MM.1S (cell line): ENCODE data around the gene C10orf143.

Experiments
- DNase-seq: peaks from one replicate; pipeline ENCODE4 v3.0.0-alpha.2; 2015
- H2AFZ ChIP-seq: fragments of 300-600 bp; sonication (generic); 2 replicates; pipeline ENCODE4 v1.6.0; 2016; ENCODE audit warnings: antibody characterized with exemption, low read length
- H3F3A ChIP-seq: fragments of 300-600 bp; sonication (generic); 2 replicates; pipeline ENCODE4 v1.6.1; 2016; ENCODE audit warnings: mild to moderate bottlenecking, antibody characterized with exemption, low read length, moderate library complexity, mixed read lengths; ENCODE audit not compliant: insufficient read depth
- H3K27ac ChIP-seq: fragments of 300-600 bp; sonication (generic); 2 replicates; pipeline ENCODE4 v1.5.1; 2016; ENCODE audit warnings: mild to moderate bottlenecking, low read length
- H3K27me3 ChIP-seq: fragments of 300-600 bp; sonication (generic); replicated peaks from 2 replicates; pipeline ENCODE4 v1.6.0; 2016; ENCODE audit warnings: low read length; ENCODE audit not compliant: insufficient read depth
- H3K36me3 ChIP-seq: fragments of 300-600 bp; sonication (generic); replicated peaks from 2 replicates; pipeline ENCODE4 v1.6.1; 2016; ENCODE audit warnings: mild to moderate bottlenecking, low read length, mixed read lengths; ENCODE audit not compliant: insufficient read depth
- H3K4me1 ChIP-seq: fragments of 300-600 bp; sonication (generic); 2 replicates; pipeline ENCODE4 v1.6.1; 2016; ENCODE audit warnings: low read length, mixed read lengths
- H3K4me2 ChIP-seq: fragments of 300-600 bp; sonication (generic); 2 replicates; pipeline ENCODE4 v1.6.0; 2016; ENCODE audit warnings: low read depth, low read length
- H3K4me3 ChIP-seq: fragments of 300-600 bp; sonication (generic); 2 replicates; pipeline ENCODE4 v1.5.1; 2016; ENCODE audit warnings: low read length, mixed read lengths
- H3K79me2 ChIP-seq: fragments of 300-600 bp; sonication (generic); 2 replicates; pipeline ENCODE4 v1.6.1; 2016; ENCODE audit warnings: mixed run types, low read length, mixed read lengths
- H3K9ac ChIP-seq: fragments of 300-600 bp; sonication (generic); 2 replicates; pipeline ENCODE4 v1.6.1; 2016; ENCODE audit warnings: low read length, mixed read lengths
- H3K9me2 ChIP-seq: fragments of 300-600 bp; sonication (generic); replicated peaks from 2 replicates; pipeline ENCODE4 v1.6.1; 2016; ENCODE audit warnings: mild to moderate bottlenecking, low read length, mixed read lengths; ENCODE audit not compliant: insufficient read depth
- H3K9me3 ChIP-seq: fragments of 300-600 bp; sonication (generic); replicated peaks from 2 replicates; pipeline ENCODE4 v1.6.1; 2016; ENCODE audit warnings: mild to moderate bottlenecking, low read length, mixed read lengths; ENCODE audit not compliant: insufficient read depth
- H4K20me1 ChIP-seq: fragments of 300-600 bp; sonication (generic); 2 replicates; pipeline ENCODE4 v1.6.1; 2016; ENCODE audit warnings: mild to moderate bottlenecking, low read length, moderate library complexity, mixed read lengths; ENCODE audit not compliant: insufficient read depth
- EZH2 ChIP-seq: fragments of 300-600 bp; sonication (generic); optimal IDR thresholded peaks from 2 replicates; pipeline ENCODE3; 2017; ENCODE audit warnings: low read depth, mild to moderate bottlenecking, antibody characterized with exemption, low read length, mixed read lengths
- EZH2phosphoT487 ChIP-seq: fragments of 300-600 bp; sonication (generic); IDR thresholded peaks from 2 replicates; pipeline ENCODE4 v1.6.1; 2018; ENCODE audit warnings: antibody characterized with exemption, low read length
- TF ChIP-seq, protein P1 (sequence below): fragments of 300-600 bp; sonication (generic); IDR thresholded peaks from 2 replicates; pipeline ENCODE4 v1.5.1; 2016; ENCODE audit warnings: antibody characterized with exemption, low read length, mixed read lengths

C10orf143 gene

DNA sequence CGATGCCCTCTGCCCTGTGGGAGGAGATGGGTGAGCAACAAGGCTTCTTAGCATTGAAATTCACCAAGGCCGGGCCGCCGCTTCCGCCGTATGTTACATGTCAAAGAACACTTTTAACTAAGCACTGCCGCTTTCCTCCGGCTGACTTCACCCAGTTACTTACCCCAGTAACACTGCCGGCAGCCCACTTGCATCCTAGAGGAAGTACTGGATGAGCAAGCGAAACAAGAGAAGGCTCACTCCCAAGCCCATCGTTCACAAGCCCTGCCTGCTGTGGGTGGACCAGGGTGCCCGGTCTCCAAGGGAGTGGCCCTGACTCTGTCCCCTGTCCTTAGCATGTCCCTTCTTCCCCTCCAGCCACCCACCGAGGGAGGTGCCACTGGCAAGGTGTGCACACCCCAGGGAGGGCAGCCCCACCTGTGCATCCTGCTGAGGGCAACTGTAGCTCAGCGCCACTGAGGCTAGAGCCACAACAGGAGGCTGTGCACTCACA lies 73.4 kb downstream of the C10orf143 start:
- Histone ChIP-seq H2AFZ (no peak overlapping the region), H3K4me3 (no peak overlapping the region), H3K4me1 (no peaks in the 10 kb centered on the region), H3K4me2 (no peak overlapping the region), H4K20me1 (no peaks in the 10 kb centered on the region), H3F3A (no peaks in the 10 kb centered on the region), H3K9ac (no peak overlapping the region), H3K9me2 (no peaks in the 10 kb centered on the region), H3K36me3 (no peaks in the 10 kb centered on the region), H3K27me3 (no peaks in the 10 kb centered on the region; the same call in 1 of the 2 replicates), H3K9me3 (no peaks in the 10 kb centered on the region), H3K79me2 (no peaks in the 10 kb centered on the region), H3K27ac (no peak overlapping the region)
- DNase-seq, result no peak
- TF ChIP-seq EZH2 (no peak), EZH2phosphoT487 (no peak)
- TF ChIP-seq, protein P1, sequence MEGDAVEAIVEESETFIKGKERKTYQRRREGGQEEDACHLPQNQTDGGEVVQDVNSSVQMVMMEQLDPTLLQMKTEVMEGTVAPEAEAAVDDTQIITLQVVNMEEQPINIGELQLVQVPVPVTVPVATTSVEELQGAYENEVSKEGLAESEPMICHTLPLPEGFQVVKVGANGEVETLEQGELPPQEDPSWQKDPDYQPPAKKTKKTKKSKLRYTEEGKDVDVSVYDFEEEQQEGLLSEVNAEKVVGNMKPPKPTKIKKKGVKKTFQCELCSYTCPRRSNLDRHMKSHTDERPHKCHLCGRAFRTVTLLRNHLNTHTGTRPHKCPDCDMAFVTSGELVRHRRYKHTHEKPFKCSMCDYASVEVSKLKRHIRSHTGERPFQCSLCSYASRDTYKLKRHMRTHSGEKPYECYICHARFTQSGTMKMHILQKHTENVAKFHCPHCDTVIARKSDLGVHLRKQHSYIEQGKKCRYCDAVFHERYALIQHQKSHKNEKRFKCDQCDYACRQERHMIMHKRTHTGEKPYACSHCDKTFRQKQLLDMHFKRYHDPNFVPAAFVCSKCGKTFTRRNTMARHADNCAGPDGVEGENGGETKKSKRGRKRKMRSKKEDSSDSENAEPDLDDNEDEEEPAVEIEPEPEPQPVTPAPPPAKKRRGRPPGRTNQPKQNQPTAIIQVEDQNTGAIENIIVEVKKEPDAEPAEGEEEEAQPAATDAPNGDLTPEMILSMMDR, result no peak

DNA sequence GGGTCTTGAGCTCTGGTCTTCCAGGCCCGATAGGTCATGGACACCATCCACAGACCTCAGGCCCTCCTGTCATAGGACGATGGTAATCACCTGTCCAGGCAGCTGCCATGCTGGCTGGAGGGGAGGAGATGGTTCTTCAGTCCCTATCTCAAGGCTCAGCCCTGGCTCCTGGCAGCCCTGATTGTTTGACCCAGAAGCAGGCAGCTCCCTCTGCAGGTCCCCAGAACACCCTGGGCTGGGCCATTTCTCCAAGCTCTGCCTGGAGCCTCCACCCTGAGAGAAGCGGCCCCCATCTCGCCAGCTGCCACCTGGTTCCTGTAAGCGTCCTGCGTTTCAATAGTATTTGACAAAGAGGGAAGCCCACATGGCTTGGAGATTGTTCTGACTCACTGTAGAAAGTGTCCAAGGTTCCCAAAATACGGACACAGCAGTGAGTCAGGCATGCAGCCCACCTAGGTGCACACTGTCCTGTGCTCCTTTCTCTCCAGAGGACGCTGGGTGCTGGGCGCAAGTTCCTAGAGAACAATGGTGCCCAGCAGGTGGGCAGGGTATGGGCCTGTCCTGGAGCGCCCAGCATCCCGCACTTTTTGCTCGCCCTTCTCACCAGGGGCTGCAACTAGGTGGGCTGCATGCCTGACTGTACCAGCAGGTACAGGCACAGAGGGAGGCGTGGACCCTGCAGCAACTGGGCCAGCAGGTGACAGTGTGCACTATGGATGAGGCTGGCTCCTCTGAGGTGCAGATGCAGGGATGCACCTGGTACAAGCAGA lies 74.1 kb downstream of the C10orf143 start:
- Histone ChIP-seq H3F3A (no peaks in the 10 kb centered on the region), H3K9me2 (no peaks in the 10 kb centered on the region), H3K36me3 (no peaks in the 10 kb centered on the region), H3K4me2 (no peak overlapping the region), H3K27me3 (no peaks in the 10 kb centered on the region; the same call in 1 of the 2 replicates), H3K9me3 (no peaks in the 10 kb centered on the region), H3K4me3 (no peak overlapping the region), H3K9ac (no peak overlapping the region), H2AFZ (no peak overlapping the region), H4K20me1 (no peaks in the 10 kb centered on the region), H3K27ac (no peak overlapping the region), H3K4me1 (no peaks in the 10 kb centered on the region), H3K79me2 (no peaks in the 10 kb centered on the region)
- no peak for TF ChIP-seq EZH2
- DNase-seq, result no peak

DNA sequence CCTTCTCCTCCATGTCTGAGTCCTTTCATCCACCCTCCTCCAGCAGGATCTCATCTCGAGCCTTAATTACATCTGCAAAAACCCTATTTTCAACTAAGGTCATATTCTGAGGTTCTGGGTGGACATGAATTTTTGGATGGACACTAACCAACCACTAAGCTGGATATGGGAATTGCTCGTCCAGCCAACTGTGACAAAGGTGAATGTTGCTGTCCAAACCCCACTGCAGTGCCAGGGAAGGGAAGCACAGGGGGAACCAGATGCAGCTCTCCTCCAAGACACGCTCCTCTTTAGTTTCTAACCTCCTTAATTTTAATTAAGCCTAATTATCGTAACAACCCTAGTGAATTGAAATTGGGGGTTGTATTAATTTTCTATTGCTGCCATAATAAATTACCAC lies 81.4 kb downstream of the C10orf143 start:
- H3K4me1 ChIP-seq, result no peaks in the 10 kb centered on the region
- TF ChIP-seq EZH2phosphoT487 (no peak), EZH2 (no peak)
- H3F3A ChIP-seq, result no peaks in the 10 kb centered on the region

DNA sequence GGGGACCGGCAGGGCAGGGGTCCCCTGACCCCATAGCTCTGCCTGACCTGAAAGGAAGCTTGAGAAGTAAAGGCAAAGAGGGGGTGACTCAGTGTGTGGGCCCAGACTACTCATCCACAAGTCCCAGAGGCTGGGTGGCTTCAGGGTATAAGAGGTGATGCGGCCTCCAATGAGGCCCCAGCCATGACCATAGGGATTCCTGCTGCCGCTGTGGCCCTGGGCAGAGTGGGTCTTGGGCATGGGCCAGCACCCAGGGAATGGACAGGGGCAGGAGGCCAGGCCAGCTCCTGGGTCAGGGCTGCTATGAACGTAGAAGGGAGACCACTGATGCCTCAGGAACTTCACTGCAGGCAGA lies 82.2 kb downstream of the C10orf143 start:
- DNase-seq, result no peak
- no peaks in the 10 kb centered on the region for H3K27me3 ChIP-seq
- no peaks in the 10 kb centered on the region for H3K9me3 ChIP-seq
- no peak overlapping the region for H3K27ac ChIP-seq
- H3K9me2 ChIP-seq, result no peaks in the 10 kb centered on the region
- no peak overlapping the region for H3K4me3 ChIP-seq
- no peak overlapping the region for H2AFZ ChIP-seq
- H3K79me2 ChIP-seq, result no peaks in the 10 kb centered on the region
- no peaks in the 10 kb centered on the region for H3K4me1 ChIP-seq
- no peak overlapping the region for H3K4me2 ChIP-seq
- no peaks in the 10 kb centered on the region for H3K36me3 ChIP-seq
- H4K20me1 ChIP-seq, result no peaks in the 10 kb centered on the region
- TF ChIP-seq EZH2, result no peak
- no peak for TF ChIP-seq EZH2phosphoT487
- TF ChIP-seq, protein P1, result no peak
- H3F3A ChIP-seq, result no peaks in the 10 kb centered on the region
- no peak overlapping the region for H3K9ac ChIP-seq

More for the DNA sequence above, 81.4 kb downstream of the C10orf143 start:
- H2AFZ ChIP-seq, result no peak overlapping the region
- H3K79me2 ChIP-seq, result no peaks in the 10 kb centered on the region
- H4K20me1 ChIP-seq, result no peaks in the 10 kb centered on the region
- H3K9me3 ChIP-seq, result no peaks in the 10 kb centered on the region
- DNase-seq, result no peak
- H3K36me3 ChIP-seq, result no peaks in the 10 kb centered on the region
- no peaks in the 10 kb centered on the region for H3K27me3 ChIP-seq
- H3K4me2 ChIP-seq, result no peak overlapping the region
- no peak overlapping the region for H3K4me3 ChIP-seq
- no peak overlapping the region for H3K27ac ChIP-seq
- H3K9ac ChIP-seq, result no peak overlapping the region
- no peaks in the 10 kb centered on the region for H3K9me2 ChIP-seq
